HG02759 (cell line): Measurements from ENCODE around the gene NPVF.

ENCODE experiments used
- ATAC-seq: cut with Tn5 transposase; IDR thresholded peaks from one replicate; pipeline ENCODE4 v1.9.1; 2021; ENCODE audit warnings: mild to moderate bottlenecking, moderate library complexity; ENCODE audit not compliant: unreplicated experiment

The NPVF gene

GRCh38 chr7:25235471-25235870 is 7.2 kb upstream of the NPVF start:
- ATAC-seq = no peak

DNA sequence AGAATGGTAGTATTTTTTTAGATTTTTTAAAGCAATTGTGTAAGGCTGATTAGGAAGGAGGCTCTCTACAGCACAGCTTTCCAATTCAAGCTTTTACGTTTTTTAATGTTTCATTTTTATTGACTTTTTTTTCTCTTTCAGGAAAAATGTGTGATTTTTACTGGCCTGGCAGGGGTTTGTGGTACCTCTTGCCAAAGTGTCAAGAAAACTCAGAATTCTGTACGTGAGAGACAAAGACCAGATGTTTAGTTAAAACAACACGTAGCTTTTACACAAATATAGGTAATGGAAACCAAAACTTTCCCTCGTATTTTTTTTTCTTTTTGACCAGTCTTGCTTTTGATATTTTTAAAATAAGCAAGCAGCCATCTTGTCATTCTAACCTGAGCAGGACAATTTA is 6.0 kb upstream of the NPVF start:
- no peak for ATAC-seq

GRCh38 chr7:25223206-25223605 is 5.1 kb downstream of the NPVF start:
- no peak for ATAC-seq

GRCh38 chr7:25222666-25223065 is 5.6 kb downstream of the NPVF start:
- no peak for ATAC-seq

- ATAC-seq = no peak
Observed at GRCh38 chr7:25221009-25221408, 7.3 kb downstream of the NPVF start.

DNA sequence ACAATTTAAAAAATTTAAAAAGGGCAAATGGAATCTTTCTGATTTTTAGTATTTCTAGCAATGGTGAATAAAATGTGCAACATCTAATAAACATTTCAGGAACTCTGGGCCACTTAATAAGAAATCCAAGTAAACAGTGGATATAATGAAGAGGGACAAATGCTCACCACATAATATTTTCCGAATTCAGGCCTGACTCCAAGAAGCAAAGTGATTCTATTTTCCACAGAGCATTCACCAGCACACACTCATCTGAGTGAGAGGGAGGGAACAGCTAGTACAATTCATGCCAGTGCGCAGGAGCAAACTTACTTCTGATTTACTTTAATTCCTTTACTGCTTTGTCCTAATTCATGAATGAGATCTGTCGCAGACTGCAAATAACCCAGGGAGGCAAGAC is 10.1 kb downstream of the NPVF start:
- no peak for ATAC-seq

GRCh38 chr7:25216837-25217236 is 11.4 kb downstream of the NPVF start:
- no peak for ATAC-seq

DNA sequence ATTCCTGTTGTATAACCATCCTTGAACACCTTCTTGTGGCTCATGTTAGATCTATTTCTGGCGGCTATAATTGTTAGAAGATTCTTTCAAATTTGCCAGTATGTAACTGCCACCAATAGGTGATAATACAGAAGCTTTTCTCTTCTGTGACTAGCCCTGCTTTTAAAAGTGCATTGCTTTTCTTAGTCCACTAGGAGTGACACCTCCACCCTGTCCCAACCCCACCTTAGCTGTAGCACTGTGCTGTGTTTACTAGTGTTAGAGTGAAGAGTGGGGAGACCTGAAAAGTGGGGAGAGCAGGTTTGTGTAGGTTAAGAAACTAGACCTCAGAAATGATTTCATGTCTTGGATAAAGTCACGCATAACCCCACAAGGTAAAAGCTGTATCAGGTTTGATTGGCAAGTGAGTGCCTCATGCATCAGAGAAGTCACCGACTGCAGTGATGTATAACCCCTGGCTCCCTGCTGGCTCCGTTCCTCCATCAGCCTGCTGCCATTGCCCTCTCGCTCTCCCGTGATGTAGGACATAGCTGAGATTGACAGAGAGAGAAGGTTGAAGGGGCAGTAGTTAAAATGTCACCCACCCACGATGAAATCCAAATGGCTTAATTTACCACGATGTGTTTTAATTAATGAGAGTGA is 12.5 kb downstream of the NPVF start:
- ATAC-seq = no peak

- no peak for ATAC-seq
Observed at GRCh38 chr7:25208525-25209221, 19.6 kb downstream of the NPVF start.

DNA sequence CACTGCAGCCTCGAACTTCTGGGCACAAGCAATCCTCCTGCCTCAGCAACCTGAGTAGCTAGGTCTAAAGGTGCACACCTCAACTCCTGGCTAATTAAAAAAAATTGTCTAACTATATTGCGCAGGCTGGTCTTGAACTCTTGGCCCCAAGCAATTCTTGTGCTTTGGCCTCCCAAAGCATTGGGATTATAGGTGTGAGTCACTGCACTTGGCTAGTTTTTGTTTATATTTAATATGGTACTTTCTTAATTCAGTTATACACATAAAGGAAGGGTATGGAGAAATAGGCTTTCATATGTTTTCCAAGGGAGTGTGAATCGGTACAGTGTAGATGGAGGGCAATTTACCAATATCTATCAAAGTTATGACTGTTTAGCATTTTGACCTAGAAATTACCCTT is 20.4 kb downstream of the NPVF start:
- no peak for ATAC-seq

- ATAC-seq = no peak
Observed at GRCh38 chr7:25206765-25207164, 21.5 kb downstream of the NPVF start.

GRCh38 chr7:25196132-25196896 is 32.0 kb downstream of the NPVF start:
- no peak for ATAC-seq

DNA sequence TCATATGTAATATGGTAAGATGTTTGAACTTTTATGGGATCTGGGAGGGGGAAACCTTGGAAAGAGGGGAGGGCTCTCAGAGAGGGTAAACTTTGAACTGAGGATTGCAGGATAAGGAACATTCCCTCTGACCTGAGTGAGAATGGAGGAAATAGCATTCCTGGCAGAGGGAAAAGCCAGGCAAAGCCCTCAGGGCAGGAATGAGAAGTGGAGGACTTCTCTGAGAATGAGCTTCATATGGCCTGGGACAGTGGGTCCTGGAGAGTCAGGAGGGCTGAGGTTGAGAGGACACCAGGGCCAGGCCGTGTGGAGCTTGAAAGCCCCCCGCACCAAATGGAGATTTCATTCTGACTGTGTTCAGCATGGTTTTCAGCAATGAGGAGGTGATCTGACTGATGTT is 34.2 kb downstream of the NPVF start:
- no peak for ATAC-seq

GRCh38 chr7:25192043-25192442 is 36.2 kb downstream of the NPVF start:
- no peak for ATAC-seq

DNA sequence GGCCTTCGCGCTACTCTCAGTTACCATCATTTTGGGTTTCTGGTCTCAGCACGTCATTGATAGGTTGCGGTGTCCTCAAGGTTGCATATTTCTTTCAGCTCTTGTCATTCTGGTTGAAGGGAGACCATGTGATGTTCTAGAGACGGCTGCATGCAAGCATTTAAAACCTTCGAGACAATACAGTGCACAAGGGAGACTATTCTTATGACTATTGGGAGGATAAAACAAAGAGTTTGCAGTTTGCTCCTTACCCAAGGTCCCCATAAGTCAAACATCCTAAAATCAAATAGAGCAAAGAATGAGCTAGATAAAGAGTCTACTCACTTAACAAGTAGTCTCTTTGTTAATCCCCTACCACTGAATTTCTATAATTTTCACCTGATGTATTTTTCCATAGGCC is 39.1 kb downstream of the NPVF start:
- ATAC-seq = no peak

DNA sequence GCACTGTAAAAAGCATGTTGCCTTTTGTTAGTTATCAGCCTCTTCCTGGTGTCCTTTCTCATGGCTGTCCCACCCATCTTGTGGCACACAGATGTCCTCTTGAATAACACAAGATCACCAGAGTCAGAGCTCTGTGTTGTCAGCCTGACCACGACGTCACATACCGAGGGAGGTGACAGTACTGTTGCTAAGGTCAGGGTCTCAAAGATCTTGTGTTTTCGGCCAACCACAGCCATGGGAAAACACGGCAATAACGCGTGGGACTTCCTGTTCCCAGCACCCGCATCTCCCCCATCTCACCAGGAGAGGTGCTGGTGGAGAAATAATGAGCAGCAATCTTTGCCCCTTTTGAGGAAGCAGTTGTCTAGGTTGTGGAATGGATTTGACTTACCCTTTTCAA is 40.4 kb downstream of the NPVF start:
- no peak for ATAC-seq

GRCh38 chr7:25186436-25186835 is 41.9 kb downstream of the NPVF start:
- no peak for ATAC-seq

DNA sequence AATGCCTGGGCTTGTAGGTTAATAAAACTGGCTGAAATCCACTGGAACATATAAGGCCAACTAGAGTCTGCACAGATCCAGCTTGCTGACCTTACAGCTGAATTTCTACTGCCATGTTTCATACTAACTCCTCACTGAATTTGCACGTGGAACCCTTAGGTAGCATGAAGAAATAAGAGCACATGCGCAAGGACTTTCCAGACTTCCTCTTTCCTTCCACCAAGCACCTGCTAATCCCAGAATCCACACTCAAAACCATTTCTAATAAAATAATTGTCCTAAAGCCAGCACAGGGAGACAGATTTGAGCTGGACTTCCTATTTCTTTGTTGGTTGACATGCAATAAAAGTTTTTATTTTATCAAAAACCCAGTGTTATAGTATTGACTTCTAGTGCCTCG is 46.8 kb downstream of the NPVF start:
- no peak for ATAC-seq

DNA sequence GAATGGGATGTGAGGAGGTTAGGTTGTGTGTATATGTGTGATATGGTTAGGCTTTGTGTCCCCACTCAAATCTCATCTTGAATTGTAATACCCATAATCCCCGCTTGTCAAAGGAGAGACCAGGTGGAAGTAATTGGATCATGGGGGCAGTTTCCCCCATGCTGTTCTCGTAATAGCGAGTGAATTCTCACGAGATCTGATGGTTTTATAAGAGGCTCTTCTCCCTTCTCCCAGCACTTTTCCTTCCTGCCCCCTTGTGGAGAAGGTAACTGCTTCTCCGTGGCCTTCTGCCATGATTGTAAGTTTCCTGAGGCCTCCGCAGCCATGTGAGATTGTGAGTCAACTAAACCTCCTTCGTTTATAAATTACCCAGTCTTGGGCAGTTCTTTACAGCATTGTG is 47.3 kb downstream of the NPVF start:
- ATAC-seq = no peak

DNA sequence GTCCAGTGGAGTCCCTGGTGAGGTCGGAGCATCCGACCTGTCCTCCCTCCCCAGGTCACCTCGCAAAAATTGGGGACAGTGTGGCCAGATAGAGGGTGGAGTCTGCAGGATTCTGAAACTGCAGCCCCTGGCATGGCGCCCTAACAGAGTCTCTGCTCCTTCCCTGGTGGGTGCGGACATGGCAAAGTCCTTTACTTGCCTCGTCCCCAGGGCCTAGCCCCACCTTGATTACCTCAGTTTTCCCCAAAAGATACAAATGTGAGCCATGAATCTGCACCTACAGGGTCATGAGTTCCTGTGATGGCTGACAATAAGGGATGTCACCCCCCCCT is 47.7 kb downstream of the NPVF start:
- peak; percentile 40 for ATAC-seq

DNA sequence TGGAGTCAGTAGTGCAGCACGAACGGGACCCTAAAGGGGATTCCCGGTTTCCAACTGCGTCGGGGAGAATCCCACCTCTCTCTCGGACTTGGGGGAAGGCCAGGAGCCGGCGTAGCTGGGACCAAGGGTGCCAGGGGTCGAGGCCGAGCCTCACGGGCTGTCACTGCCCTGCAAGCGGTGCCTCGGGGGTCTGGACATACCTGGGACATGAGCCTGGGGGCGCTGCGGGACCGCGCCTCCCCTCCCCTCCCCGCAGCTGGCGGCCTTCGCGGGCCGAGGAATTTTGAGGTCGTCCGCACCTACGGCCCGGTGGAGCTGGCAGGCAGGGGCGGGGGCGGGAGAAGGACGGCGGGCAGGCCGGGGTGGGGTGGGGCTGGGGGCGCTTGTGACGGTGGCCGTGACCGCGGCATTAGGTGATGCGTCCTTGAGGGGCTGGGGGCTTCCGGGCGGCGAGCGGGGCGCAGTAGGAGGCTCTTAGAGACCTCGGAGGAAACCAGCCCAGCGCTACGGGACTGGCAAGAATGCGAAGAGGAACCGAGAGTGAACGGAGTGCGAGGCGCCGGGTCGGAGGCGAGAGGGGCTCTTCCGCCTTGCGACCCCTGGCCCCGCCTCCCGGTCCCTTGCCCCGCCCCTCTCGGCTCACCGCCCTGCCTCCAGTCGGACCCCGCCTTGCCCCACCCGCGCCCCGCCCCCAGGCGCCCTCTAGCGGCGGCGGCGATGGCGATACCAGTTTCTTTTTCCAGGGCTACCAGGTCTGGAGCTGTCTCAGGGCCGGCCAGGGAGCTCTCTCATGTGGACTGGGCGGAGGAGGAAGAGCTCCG is 48.3 kb downstream of the NPVF start:
- ATAC-seq = peak; percentile 96
